ENCODE data around the gene ZNRF4. TPM values are rescaled to one million over a fixed set of nuclear protein-coding genes. Genes with fewer than 3 reads are reported as not detected.
A peak's percentile ranks its signal among the peaks of the same experiment; 100 is the strongest.

Gene ZNRF4
- total and polyA plus RNA-seq, 2 of the 8 experiments (the other 6 are each of a cell fraction or from before 2014, with no cell fraction given): not detected

DNA sequence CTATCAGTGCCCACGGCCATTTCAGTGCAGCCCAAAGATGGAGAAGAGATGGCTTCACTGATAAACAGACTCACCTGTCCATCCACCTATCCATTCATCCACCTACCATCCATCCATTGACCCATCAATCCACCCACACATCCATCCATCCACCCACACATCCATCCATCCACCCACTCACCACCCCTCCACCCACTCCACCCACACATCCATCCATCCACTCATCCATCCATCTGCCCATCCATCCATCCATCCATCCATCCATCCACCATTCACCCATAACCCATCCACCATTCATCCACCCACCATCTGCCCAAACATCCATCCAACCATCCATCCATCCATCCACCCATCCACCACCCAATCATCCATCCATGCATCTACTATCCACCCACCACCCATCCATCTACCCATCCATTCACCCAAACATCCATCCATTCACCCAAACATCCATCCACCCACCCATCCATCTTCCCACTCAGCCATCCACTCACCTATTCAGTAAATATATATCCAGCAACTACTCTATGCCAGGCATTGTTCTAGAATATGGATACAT is 31.6 kb upstream of the ZNRF4 start:
- WGBS, 2 experiments (ENCODE audit: extremely low coverage in 1 of 2, insufficient coverage in 1 of 2, insufficient read length in 1 of 2, insufficient replicate concordance in 2 of 2, low coverage in 1 of 2, low lambda C conversion rate in 2 of 2, missing lambda C conversion rate in 1 of 2): 94% methylated on average over 1 of the region's 1 CpG; no CpG with 5 or more reads in 1 of the 2 experiments
- no peak overlapping the region for H3K27ac ChIP-seq (ENCODE audit: low read depth, low read length)
- no peak for TF ChIP-seq SRF (IDR thresholded peaks at IDR 0.05; ENCODE audit: low read depth, low read length)
- no peak for TF ChIP-seq CEBPB (IDR thresholded peaks at IDR 0.05; ENCODE audit: low read depth, low read length)
- no peak for TF ChIP-seq CTBP2 (IDR thresholded peaks at IDR 0.05; ENCODE audit: borderline replicate concordance, insufficient read depth, insufficient read length, low read length)
- no peak for TF ChIP-seq TAF1 (IDR thresholded peaks at IDR 0.05; ENCODE audit: low read depth, low read length)
- TF ChIP-seq SIRT6 (IDR thresholded peaks at IDR 0.05; ENCODE audit: low read length): no peak
- no peak for TF ChIP-seq FOSL1 (IDR thresholded peaks at IDR 0.05; ENCODE audit: insufficient read depth, low read depth, low read length)
- no peak for TF ChIP-seq HDAC2 (IDR thresholded peaks at IDR 0.05; ENCODE audit: borderline replicate concordance in 1 of 2, low read depth in 2 of 2, low read length in 2 of 2)
- no peak for TF ChIP-seq PHF8 (conservative IDR thresholded peaks at IDR 0.05; ENCODE audit: low read depth, low read length)
- no peak for TF ChIP-seq KDM1A (IDR thresholded peaks at IDR 0.05; ENCODE audit: borderline replicate concordance, low read length)
- TF ChIP-seq, protein P1, sequence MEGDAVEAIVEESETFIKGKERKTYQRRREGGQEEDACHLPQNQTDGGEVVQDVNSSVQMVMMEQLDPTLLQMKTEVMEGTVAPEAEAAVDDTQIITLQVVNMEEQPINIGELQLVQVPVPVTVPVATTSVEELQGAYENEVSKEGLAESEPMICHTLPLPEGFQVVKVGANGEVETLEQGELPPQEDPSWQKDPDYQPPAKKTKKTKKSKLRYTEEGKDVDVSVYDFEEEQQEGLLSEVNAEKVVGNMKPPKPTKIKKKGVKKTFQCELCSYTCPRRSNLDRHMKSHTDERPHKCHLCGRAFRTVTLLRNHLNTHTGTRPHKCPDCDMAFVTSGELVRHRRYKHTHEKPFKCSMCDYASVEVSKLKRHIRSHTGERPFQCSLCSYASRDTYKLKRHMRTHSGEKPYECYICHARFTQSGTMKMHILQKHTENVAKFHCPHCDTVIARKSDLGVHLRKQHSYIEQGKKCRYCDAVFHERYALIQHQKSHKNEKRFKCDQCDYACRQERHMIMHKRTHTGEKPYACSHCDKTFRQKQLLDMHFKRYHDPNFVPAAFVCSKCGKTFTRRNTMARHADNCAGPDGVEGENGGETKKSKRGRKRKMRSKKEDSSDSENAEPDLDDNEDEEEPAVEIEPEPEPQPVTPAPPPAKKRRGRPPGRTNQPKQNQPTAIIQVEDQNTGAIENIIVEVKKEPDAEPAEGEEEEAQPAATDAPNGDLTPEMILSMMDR (IDR thresholded peaks at IDR 0.05; ENCODE audit: control extremely low read depth in 1 of 3, insufficient read depth in 1 of 3, low read depth in 1 of 3, low read length in 3 of 3): no peak
- no peak for TF ChIP-seq GABPA (IDR thresholded peaks at IDR 0.05; ENCODE audit: borderline replicate concordance, insufficient read depth, low read length)

More for the DNA sequence above, 31.6 kb upstream of the ZNRF4 start:
- Histone ChIP-seq H2AK5ac (ENCODE audit: low read depth, low read length) (no peak overlapping the region), H2AFZ (ENCODE audit: low read length) (no peak overlapping the region), H2BK12ac (ENCODE audit: low read depth, low read length) (no peak overlapping the region), H4K91ac (replicated peaks; ENCODE audit: insufficient read length, low read length) (no peak overlapping the region), H3K9ac (replicated peaks in 1 of 4; ENCODE audit: extremely low read depth in 1 of 4, low read depth in 3 of 4, low read length in 3 of 4) (no peak overlapping the region), H3K36me3 (ENCODE audit: control insufficient read depth in 2 of 4, insufficient read depth in 4 of 4, low read length in 3 of 4) (no peaks in the 10 kb centered on the region), H4K8ac (ENCODE audit: extremely low read depth, insufficient read depth, low read length) (no peak overlapping the region), H3K79me2 (ENCODE audit: control insufficient read depth in 1 of 2, insufficient read depth in 2 of 2, low read length in 2 of 2) (no peaks in the 10 kb centered on the region), H3K4me3 (ENCODE audit: extremely low read depth in 1 of 4, insufficient read depth in 2 of 4, low read depth in 3 of 4, low read length in 4 of 4) (no peak overlapping the region), H3K27me3 (replicated peaks in 1 of 4; ENCODE audit: control insufficient read depth in 3 of 4, extremely low read depth in 1 of 4, insufficient read depth in 3 of 4, low read length in 3 of 4) (peaks cover 0 to 3% (median 0%) of the 10 kb centered on the region in 4 experiments; a peak in 2 of 7 replicates), H2BK120ac (replicated peaks; ENCODE audit: low read depth, low read length) (no peak overlapping the region), H3K4me2 (ENCODE audit: insufficient read depth in 1 of 2, low read depth in 2 of 2, low read length in 2 of 2) (no peak overlapping the region), H3K14ac (ENCODE audit: insufficient read length) (no peak overlapping the region), H4K5ac (ENCODE audit: insufficient read length, low read depth, low read length) (no peak overlapping the region), H3K18ac (ENCODE audit: extremely low read depth, low read length) (no peak overlapping the region), H3K4ac (replicated peaks; ENCODE audit: insufficient read length, low read depth, low read length) (no peak overlapping the region), H3K79me1 (ENCODE audit: low read depth, low read length) (no peaks in the 10 kb centered on the region), H3K23ac (ENCODE audit: insufficient read length) (no peak overlapping the region), H4K20me1 (replicated peaks in 1 of 2; ENCODE audit: control insufficient read depth in 1 of 2, insufficient read depth in 2 of 2, low read length in 2 of 2) (peaks cover 0 to 2% of the 10 kb centered on the region in 2 experiments), H3K4me1 (replicated peaks in 1 of 4; ENCODE audit: control insufficient read depth in 3 of 4, insufficient read depth in 4 of 4, low read length in 3 of 4) (peaks cover 0 to 5% (median 0%) of the 10 kb centered on the region in 4 experiments; a peak in 2 of 7 replicates), H2BK5ac (ENCODE audit: low read depth, low read length) (no peak overlapping the region), H3K9me3 (ENCODE audit: insufficient read depth in 2 of 2, low read depth in 1 of 2, low read length in 1 of 2) (no peaks in the 10 kb centered on the region), H3K56ac (replicated peaks; ENCODE audit: insufficient read length, low read depth, low read length) (peak overlapping the region; percentile 26), H3K23me2 (ENCODE audit: low read depth, low read length) (peaks cover 6% of the 10 kb centered on the region; the same call in 1 of the 2 replicates), H2BK15ac (ENCODE audit: low read length) (no peak overlapping the region), H2BK20ac (ENCODE audit: low read length) (no peak overlapping the region)
- DNase-seq (ENCODE audit: low read depth in 1 of 2, low spot score in 2 of 2) (no peak), FAIRE-seq (no peak)
- ChIA-PET CTCF (ENCODE audit: partially characterized antibody) (no interaction called here), POLR2A (ENCODE audit: partially characterized antibody) (no interaction called here)
